Measurements from ENCODE around the gene DUSP22. TPM values are rescaled to one million over a fixed set of nuclear protein-coding genes. Genes with fewer than 3 reads are reported as not detected.

DUSP22 gene
- total and polyA plus RNA-seq, 2 experiments from 2014 or later, result 24.2 to 26.3 TPM

DNA sequence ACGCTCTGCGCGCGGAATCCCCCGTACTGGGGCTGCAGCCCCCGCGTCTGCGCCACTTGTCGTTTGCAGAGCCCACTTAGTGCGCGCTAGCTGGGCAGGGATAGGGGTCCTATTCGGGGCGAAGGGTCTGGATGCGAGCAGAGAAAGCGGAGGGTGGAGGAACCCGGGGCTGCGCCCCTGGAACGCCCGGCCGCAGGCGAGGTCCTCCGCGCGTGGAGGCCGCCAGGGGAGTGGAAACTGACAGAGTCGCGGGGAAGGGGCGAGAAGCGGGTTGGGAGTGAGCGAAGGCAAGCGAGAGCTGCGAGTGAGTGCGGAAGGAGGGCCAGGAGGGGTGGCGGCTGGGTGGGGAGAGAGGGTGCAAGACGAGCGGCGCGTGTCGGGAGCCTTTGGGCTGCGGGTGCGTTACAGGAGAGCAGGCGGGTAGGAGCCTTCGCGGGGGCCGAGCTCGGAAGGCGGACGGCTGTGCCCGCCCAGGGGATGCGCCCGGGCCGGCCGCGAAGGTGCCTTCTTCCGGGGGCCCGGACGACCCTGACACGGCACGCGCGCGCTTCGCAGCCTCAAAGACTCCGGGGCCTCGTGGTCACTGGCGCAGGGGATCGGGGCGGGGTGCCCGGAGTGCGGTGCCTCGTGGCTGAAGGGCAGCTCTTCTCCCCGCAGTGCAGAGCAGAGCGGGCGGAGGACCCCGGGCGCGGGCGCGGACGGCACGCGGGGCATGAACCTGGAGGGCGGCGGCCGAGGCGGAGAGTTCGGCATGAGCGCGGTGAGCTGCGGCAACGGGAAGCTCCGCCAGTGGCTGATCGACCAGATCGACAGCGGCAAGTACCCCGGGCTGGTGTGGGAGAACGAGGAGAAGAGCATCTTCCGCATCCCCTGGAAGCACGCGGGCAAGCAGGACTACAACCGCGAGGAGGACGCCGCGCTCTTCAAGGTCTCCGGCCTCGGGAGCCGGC, 100.4 kb downstream of the DUSP22 start:
- H3K27me3 ChIP-seq, result peaks cover 93% of the 10 kb centered on the region
- no peaks in the 10 kb centered on the region for H3K9me3 ChIP-seq (ENCODE audit: low read depth)
- H4K20me1 ChIP-seq (ENCODE audit: insufficient read depth, poor library complexity, severe bottlenecking), result no peaks in the 10 kb centered on the region
- H3K4me1 ChIP-seq (ENCODE audit: insufficient read depth), result peaks cover 20% of the 10 kb centered on the region
- TF ChIP-seq CTCF (IDR thresholded peaks at IDR 0.05; ENCODE audit: poor library complexity) (no peak), EZH2phosphoT487 (IDR thresholded peaks at IDR 0.05; ENCODE audit: low read depth, severe bottlenecking, unreplicated experiment) (peak; percentile 49), EZH2 (IDR thresholded peaks at IDR 0.05; ENCODE audit: borderline replicate concordance) (peak; percentile 87)
- WGBS (ENCODE audit: low lambda C conversion rate, missing lambda C conversion rate), result 2% methylated on average over 87 of the region's 108 CpGs
- no peak for DNase-seq (ENCODE audit: low spot score)
- no peaks in the 10 kb centered on the region for H3K79me2 ChIP-seq
- H3K4me2 ChIP-seq, result peak overlapping the region; percentile 87
- H3K27ac ChIP-seq, result no peak overlapping the region
- peak overlapping the region; percentile 13 for H3K4me3 ChIP-seq
- H2AFZ ChIP-seq, result peak overlapping the region; percentile 60
- no peaks in the 10 kb centered on the region for H3K36me3 ChIP-seq (replicated peaks; ENCODE audit: insufficient read depth, low read depth)
- H3K9me2 ChIP-seq (replicated peaks; ENCODE audit: insufficient read depth), result no peaks in the 10 kb centered on the region

DNA sequence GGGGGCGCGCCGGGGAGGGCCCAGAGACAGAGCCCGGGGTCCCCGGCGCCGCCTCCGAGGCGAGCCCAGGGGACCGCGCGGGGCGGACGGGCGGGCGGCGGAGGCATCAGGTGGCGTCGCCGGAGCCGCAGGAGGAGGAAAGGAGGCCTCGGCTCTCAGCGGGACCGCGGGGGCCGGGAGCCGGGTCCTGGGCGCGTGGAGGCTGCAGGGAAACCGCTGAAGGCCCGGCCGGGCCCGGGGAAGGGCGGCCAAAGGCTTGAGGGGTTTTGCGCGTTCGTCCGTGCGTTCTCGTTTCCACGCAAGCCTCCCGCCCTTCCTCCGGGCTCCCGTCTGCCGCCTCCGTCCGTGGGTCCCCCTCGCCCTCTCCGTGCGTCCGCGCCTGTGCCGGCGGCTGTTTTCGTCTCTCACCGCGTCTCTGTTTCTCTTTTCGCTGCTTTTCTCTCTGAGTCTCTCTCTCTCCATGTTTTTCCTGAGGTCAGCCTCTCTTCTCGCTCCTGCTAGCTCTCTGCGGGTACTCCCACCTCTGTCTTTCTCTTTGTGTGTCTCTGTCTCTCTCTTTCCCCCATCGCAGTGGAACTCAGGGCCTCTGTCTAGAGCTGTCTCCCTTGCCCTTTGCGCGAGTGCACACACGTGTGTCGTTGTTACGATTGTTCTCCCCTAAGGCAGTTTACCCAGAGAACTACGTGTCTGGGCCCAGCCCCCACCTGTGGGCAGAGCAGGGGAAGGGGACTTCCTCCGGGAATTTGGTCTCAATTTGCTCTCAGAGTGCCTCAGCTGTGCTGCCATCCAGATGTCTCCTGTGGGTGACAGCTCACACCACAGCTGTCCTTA, 101.3 kb downstream of the DUSP22 start:
- H3K27ac ChIP-seq, result no peak overlapping the region
- H3K79me2 ChIP-seq, result no peaks in the 10 kb centered on the region
- peak overlapping the region; percentile 13 for H3K4me3 ChIP-seq
- no peak for DNase-seq (ENCODE audit: low spot score)
- 6% methylated on average over 40 of the region's 68 CpGs for WGBS (ENCODE audit: low lambda C conversion rate, missing lambda C conversion rate)
- peak overlapping the region; percentile 87 for H3K4me2 ChIP-seq
- no peaks in the 10 kb centered on the region for H3K9me2 ChIP-seq (replicated peaks; ENCODE audit: insufficient read depth)
- peaks cover 93% of the 10 kb centered on the region for H3K27me3 ChIP-seq
- peaks cover 20% of the 10 kb centered on the region for H3K4me1 ChIP-seq (ENCODE audit: insufficient read depth)
- H3K9me3 ChIP-seq (ENCODE audit: low read depth), result no peaks in the 10 kb centered on the region
- no peaks in the 10 kb centered on the region for H4K20me1 ChIP-seq (ENCODE audit: insufficient read depth, poor library complexity, severe bottlenecking)
- H3K36me3 ChIP-seq (replicated peaks; ENCODE audit: insufficient read depth, low read depth), result no peaks in the 10 kb centered on the region
- H2AFZ ChIP-seq, result peak overlapping the region; percentile 60
- TF ChIP-seq EZH2 (IDR thresholded peaks at IDR 0.05; ENCODE audit: borderline replicate concordance), result no peak
- TF ChIP-seq EZH2phosphoT487 (IDR thresholded peaks at IDR 0.05; ENCODE audit: low read depth, severe bottlenecking, unreplicated experiment), result no peak
- no peak for TF ChIP-seq CTCF (IDR thresholded peaks at IDR 0.05; ENCODE audit: poor library complexity)

DNA sequence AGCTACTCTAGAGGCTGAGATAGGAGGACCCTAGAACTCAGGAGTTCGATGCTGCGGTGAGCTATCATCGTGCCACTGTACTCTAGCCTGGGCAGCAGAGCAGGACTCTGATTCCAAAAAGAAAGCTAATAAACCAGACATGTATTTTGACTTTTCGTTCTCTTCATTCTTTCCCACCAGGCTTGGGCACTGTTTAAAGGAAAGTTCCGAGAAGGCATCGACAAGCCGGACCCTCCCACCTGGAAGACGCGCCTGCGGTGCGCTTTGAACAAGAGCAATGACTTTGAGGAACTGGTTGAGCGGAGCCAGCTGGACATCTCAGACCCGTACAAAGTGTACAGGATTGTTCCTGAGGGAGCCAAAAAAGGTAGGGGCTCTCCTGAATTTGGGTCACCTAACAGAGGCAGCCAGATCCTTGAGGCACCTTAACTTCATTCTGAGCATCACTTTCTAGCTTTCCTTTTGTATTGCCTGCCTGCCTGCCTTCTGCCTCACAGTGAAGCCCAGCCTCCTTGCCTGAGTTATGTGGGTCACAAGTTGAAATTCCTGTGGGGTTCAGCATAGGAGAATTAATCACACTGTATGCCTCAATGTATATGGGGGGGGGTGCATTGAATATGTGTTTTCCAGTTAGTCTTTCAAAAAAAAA, 102.5 kb downstream of the DUSP22 start:
- Histone ChIP-seq H3K4me1 (ENCODE audit: insufficient read depth) (peaks cover 20% of the 10 kb centered on the region), H3K4me3 (no peak overlapping the region), H4K20me1 (ENCODE audit: insufficient read depth, poor library complexity, severe bottlenecking) (no peaks in the 10 kb centered on the region), H2AFZ (no peak overlapping the region), H3K4me2 (no peak overlapping the region), H3K27me3 (peaks cover 93% of the 10 kb centered on the region), H3K27ac (no peak overlapping the region), H3K9me2 (replicated peaks; ENCODE audit: insufficient read depth) (no peaks in the 10 kb centered on the region), H3K79me2 (no peaks in the 10 kb centered on the region), H3K9me3 (ENCODE audit: low read depth) (no peaks in the 10 kb centered on the region), H3K36me3 (replicated peaks; ENCODE audit: insufficient read depth, low read depth) (no peaks in the 10 kb centered on the region)
- TF ChIP-seq CTCF (IDR thresholded peaks at IDR 0.05; ENCODE audit: poor library complexity) (no peak), EZH2 (IDR thresholded peaks at IDR 0.05; ENCODE audit: borderline replicate concordance) (no peak)
- 96% methylated on average over 13 of the region's 13 CpGs for WGBS (ENCODE audit: low lambda C conversion rate, missing lambda C conversion rate)
- DNase-seq (ENCODE audit: low spot score), result no peak

Data from hepatocyte (in vitro differentiated cells).